HG02759 (cell line): ENCODE measurements around the gene SP100.
"Not testable (repeated sequence)": the region's sequence is repeated elsewhere in the genome, so short reads cannot be mapped to it uniquely, and the experiment has no call there.

Experiments used
- ATAC-seq: cut with Tn5 transposase; IDR thresholded peaks from one replicate; pipeline ENCODE4 v1.9.1; 2021; ENCODE audit warnings: mild to moderate bottlenecking, moderate library complexity; ENCODE audit not compliant: unreplicated experiment

Gene SP100

GRCh38 chr2:230457073-230457768 is 41.2 kb downstream of the SP100 start:
- ATAC-seq: no peak

- no peak for ATAC-seq
Observed at GRCh38 chr2:230457793-230458192, 41.8 kb downstream of the SP100 start.

GRCh38 chr2:230459216-230459615 is 43.2 kb downstream of the SP100 start:
- ATAC-seq: no peak

- ATAC-seq: no peak
Observed at GRCh38 chr2:230471074-230471473, 55.1 kb downstream of the SP100 start.

- ATAC-seq: no peak
Observed at GRCh38 chr2:230472621-230473018, 56.6 kb downstream of the SP100 start.

GRCh38 chr2:230473378-230473777 is 57.4 kb downstream of the SP100 start:
- no peak for ATAC-seq

GRCh38 chr2:230475143-230475542 is 59.1 kb downstream of the SP100 start:
- no peak for ATAC-seq

GRCh38 chr2:230485801-230486341 is 69.9 kb downstream of the SP100 start:
- no peak for ATAC-seq

- ATAC-seq: not testable (repeated sequence)
Observed at GRCh38 chr2:230491219-230491618, 75.2 kb downstream of the SP100 start.

GRCh38 chr2:230492107-230492506 is 76.1 kb downstream of the SP100 start:
- ATAC-seq: no peak

GRCh38 chr2:230494980-230495379 is 79.0 kb downstream of the SP100 start:
- ATAC-seq: no peak

GRCh38 chr2:230496891-230497290 is 80.9 kb downstream of the SP100 start:
- peak; percentile 58 for ATAC-seq

- ATAC-seq: no peak
Observed at GRCh38 chr2:230498506-230499107, 82.6 kb downstream of the SP100 start.

GRCh38 chr2:230502593-230502992 is 86.6 kb downstream of the SP100 start:
- ATAC-seq: no peak

GRCh38 chr2:230503798-230504197 is 87.8 kb downstream of the SP100 start:
- no peak for ATAC-seq

- ATAC-seq: peak; percentile 81
Observed at GRCh38 chr2:230505162-230505561, 89.2 kb downstream of the SP100 start.

GRCh38 chr2:230512955-230513748 is 97.2 kb downstream of the SP100 start:
- ATAC-seq: no peak

- ATAC-seq: no peak
Observed at GRCh38 chr2:230520061-230520874, 104.3 kb downstream of the SP100 start.

GRCh38 chr2:230520875-230521155 is 104.8 kb downstream of the SP100 start:
- no peak for ATAC-seq

GRCh38 chr2:230521386-230521785 is 105.4 kb downstream of the SP100 start:
- ATAC-seq: no peak

- no peak for ATAC-seq
Observed at GRCh38 chr2:230525682-230526081, 109.7 kb downstream of the SP100 start.
